ENCODE results near the gene KCNQ5.
"Not testable (repeated sequence)": the region's sequence is repeated elsewhere in the genome, so short reads cannot be mapped to it uniquely, and the experiment has no call there.

Gene KCNQ5

DNA sequence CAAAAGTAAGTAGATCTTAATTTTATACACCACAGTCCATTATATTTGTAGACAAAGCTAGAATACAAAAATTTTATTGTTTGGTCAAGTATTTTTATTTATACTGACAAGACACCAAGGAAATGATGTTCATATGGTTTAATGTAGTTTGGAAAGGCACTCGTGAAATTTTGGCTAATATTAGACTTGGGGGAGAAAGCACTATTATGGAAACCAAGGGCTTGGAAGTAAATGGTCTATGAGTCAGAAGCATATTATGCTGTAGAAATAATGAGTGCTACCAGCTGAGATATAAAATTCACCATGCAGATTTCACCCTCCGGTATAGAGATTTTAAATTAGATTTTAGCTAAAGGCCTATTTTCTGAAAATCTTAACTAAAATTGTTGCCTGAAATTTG, 233.6 kb downstream of the KCNQ5 start:
- no peak for DNase-seq

DNA sequence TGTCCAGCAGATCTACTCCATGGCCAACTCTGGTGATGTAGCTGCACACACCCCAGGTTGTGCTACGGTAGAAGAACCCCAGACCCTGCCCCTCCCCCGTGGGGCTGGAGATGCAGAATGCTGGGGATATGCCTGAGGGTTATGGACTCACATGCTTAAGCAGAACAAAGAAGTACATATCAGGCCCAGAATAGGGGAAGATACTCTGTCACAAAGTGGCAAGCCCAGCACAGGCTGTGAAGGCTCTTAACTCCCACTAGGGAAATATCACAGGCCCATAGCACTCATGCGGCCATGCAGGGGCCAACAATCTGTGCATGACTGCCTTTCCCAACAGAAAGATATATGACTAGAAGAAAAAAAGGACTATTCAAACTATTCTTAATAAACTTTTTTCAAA, 234.9 kb downstream of the KCNQ5 start:
- DNase-seq = no peak

DNA sequence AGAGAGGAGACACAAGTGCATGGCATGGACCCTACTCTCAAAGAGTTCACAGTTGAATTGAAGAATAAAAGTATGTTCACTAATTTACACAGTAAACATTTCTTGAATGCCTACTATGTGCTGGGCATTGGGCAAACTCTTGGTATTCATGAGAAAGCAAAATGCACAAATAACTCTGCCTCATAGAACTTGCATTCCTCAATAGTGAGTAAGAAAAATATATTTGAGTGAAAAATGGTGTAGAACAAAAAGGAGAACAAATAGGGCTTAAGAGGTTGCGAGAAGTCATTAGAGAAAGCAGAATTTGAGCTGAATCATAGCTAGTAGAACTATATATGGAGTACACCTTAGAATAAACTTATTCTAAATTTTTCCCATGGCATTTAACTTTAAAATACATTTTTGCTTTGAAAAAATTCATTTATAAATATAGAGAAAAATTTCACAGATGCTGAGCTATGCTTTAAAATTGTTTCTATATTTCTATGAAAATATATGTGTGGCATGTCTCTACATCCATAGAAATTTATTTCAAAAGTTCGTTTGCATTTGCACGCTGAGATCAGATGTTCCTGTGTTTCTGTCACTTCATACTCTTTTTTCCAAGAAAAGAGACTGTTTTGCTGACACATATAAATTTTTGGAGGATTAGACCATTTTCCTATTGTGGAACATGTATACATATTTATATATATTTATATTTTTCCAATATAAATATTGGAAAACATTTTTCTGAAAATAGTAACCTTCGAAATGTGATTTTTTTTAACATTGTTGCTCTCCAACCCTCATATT, 236.1 kb downstream of the KCNQ5 start:
- no peak for DNase-seq

- DNase-seq = no peak
Measured at GRCh38 chr6:72861059-72861458, 239.2 kb downstream of the KCNQ5 start.

GRCh38 chr6:72861935-72862432, 240.1 kb downstream of the KCNQ5 start:
- DNase-seq = peak; percentile 60

DNA sequence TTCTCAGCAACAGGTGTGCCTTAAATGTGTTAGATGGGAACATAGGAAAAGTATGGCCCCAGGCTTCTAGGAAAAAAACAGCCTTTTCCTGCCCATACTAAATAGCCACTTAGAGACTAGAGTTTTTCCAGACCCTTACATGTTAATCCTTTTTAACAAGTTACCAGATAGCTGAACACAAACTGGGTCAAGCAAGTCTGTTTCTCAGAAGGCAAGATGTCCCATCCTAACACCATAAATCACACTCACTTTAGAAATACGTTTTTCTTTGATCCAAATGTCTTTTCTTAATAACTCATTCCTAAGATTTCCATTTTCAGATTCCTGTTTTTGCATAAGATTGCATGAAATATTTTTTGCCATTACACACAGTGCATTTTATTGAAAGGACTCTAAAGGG, 241.3 kb downstream of the KCNQ5 start:
- no peak for DNase-seq

GRCh38 chr6:72864236-72864635, 242.4 kb downstream of the KCNQ5 start:
- no peak for DNase-seq

- DNase-seq = no peak
Measured at GRCh38 chr6:72864799-72865198, 242.9 kb downstream of the KCNQ5 start.

GRCh38 chr6:72865467-72865866, 243.6 kb downstream of the KCNQ5 start:
- no peak for DNase-seq

GRCh38 chr6:72869621-72870020, 247.8 kb downstream of the KCNQ5 start:
- DNase-seq = no peak

DNA sequence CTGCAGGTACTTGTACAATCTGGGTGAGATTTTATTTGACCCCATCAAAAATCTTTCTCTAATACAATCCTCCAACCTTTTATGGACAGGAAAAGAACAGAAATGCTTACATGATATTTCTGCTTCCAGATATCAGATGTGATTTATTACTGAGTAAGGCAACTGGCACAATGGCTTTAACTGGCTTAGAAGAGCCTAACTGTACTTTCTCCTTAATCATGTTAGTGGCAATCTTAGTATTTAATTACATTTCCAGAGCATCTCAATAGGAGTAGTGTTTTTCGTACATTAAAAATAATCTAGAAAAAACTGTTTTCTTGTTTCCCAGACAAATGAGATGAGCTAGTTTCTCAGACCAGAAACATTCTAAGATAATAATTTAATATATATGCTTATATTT, 251.6 kb downstream of the KCNQ5 start:
- no peak for DNase-seq

DNA sequence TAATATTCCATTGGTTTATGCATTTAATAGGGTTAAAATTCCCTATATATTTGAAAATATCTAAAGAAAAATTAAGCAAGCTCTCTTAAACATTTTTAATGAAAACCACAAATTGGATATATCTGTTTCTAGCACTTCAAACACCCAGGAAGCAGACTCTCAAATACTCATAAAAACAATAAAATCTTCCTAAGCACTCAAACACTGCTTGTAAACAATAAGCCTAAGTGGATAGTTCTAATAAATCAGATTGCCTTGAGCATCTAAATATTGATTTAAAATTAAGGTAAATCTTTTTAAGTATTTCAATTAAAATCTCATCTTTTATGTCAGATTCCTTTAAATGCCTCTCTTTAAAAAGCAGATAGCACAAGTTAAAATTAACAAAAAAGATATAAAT, 254.4 kb downstream of the KCNQ5 start:
- DNase-seq = no peak

DNA sequence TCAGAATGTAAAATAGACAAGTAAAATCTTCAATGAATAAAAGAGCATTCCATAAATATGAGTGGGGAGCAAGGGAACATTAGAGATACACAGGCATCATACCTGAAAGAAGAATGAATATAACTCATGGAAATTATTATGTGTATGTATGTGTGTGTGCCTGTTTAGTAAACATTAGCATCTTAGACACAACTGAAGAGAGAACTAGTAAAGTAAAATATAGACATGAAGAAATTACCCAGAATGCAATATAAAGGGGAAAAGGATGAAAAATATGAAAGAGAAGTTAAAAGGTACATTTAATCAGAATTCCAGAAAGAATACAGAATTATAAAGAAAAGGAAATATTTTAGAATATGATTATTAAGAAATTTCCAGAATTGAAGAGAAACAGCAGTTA, 264.3 kb downstream of the KCNQ5 start:
- DNase-seq = no peak

DNA sequence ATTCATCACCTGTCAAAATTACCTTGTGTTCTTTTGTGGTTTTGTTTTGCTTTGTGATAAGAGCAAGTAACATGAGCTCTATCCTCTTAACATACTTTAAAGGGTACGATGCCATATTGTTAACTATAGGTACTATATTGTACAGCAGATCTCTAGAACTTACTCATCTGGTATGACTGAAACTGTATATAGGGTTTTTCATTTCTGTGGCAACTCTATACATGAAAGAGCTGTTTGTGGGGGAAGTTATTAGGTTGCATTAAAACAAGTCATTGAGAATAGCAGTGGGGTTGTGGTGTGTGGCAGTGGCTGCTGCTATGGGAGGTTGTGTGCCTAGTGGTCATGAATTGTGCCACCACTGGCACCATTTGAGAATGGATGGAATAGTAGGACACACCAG, 268.4 kb downstream of the KCNQ5 start:
- DNase-seq = no peak

GRCh38 chr6:72890671-72891070, 268.8 kb downstream of the KCNQ5 start:
- no peak for DNase-seq

- no peak for DNase-seq
Measured at GRCh38 chr6:72892901-72893300, 271.0 kb downstream of the KCNQ5 start.

DNA sequence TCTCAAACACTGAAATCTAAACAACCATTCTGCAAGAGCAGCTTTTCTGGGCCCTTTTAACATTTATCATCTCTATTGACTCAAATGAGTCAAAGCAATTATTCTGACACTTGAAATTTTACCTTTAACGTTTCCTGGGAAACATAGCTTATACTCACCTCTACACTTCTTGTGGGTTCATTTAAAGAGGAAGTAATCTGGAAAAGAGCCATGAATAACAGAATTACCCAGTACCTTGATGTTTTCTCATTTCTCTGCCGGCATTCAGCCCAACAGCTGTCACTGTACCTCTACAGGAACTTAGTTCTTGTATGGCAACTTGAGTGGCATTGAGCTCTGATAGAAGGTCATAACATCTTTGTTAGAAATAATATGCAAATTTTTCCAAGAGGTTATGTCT, 272.2 kb downstream of the KCNQ5 start:
- DNase-seq = no peak

DNA sequence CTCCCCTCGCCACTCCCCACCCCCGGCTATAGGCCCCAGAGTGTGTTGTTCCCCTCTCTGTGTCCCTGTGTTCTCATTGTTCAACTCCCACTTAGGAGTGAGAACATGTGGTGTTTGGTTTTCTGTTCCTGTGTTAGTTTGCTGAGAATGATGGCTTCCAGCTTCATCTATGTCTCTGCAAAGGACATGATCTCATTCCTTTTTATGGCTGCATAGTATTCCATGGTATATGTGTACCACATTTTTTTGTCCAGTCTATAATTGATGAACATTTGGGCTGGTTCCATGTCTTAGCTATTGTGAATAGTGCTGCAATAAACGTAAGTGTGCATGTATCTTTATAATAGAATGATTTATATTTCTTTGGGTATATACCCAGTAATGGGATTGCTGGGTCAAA, 276.4 kb downstream of the KCNQ5 start:
- DNase-seq = not testable (repeated sequence)

GRCh38 chr6:72905705-72906478, 284.0 kb downstream of the KCNQ5 start:
- DNase-seq = no peak

GRCh38 chr6:72911463-72912155, 289.7 kb downstream of the KCNQ5 start:
- DNase-seq = no peak

DNA sequence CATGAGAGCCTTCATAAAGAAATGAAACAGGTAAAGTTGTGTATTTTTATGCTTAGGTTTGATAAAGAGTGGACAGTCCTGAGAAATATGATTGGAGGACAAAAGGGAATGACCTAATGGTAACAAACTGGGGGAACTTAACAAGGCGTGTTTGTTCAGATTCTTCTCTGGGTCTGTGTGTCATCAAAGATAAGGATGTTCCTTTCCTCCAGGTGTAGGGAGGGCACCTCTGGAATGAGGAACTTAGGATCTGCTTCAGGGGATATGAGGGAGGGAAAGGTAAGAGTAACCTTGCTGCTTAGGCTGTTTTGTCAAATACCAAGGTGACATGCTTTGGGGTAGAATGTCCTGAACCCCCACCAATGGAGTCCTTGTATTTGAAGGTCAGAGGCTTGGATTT, 291.9 kb downstream of the KCNQ5 start:
- no peak for DNase-seq

DNA sequence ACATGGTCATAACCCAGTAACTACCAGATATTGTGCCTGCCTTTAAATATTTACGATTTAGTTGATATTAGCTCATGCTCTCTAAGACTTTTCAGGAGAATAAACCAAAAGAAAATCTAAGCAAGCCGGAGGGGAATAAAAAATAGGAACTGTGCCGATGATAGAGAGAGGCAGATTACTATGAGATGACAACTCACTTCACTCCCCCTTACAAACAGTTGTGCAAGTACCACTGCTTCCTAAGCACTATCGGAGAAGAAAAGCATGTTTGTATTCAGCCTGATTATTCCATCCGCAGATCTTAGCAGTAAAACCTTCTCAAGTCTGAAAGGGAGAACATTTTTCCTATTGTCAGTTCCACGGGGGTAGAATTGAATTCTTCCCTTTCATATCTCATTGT, 294.4 kb downstream of the KCNQ5 start:
- DNase-seq = no peak

GRCh38 chr6:72916906-72917305, 295.0 kb downstream of the KCNQ5 start:
- DNase-seq = no peak

- DNase-seq = no peak
Measured at GRCh38 chr6:72922401-72922800, 300.5 kb downstream of the KCNQ5 start.

Measured in islet precursor cell (in vitro differentiated cells).